Measurements from ENCODE around the gene TRAPPC12. TPM values are rescaled to one million over a fixed set of nuclear protein-coding genes. Genes with fewer than 3 reads are reported as not detected.
A peak's percentile ranks its signal among the peaks of the same experiment; 100 is the strongest.
"Not testable (repeated sequence)": the region's sequence is repeated elsewhere in the genome, so short reads cannot be mapped to it uniquely, and the experiment has no call there.

Gene TRAPPC12
- total RNA-seq, 1 donor from 2014 or later, result 51.9 TPM

GRCh38 chr2:3368261-3368722 is 11.2 kb upstream of the TRAPPC12 start:
- DNase-seq (ENCODE audit: low spot score) (no peak), ATAC-seq (no peak)

- not testable (repeated sequence) for DNase-seq (ENCODE audit: low spot score); ATAC-seq
These were observed 9.9 kb upstream of the TRAPPC12 start for GRCh38 chr2:3369340-3370181.

- DNase-seq (ENCODE audit: low spot score), result no peak
- ATAC-seq, result no peak
These were observed 2.7 kb upstream of the TRAPPC12 start for GRCh38 chr2:3376821-3377220.

GRCh38 chr2:3377279-3377611 is 2.2 kb upstream of the TRAPPC12 start:
- ATAC-seq (peak; percentile 2), DNase-seq (ENCODE audit: low spot score) (no peak)

- peak; percentile 99 for DNase-seq (ENCODE audit: low spot score)
- peak; percentile 78 for ATAC-seq
These were observed 1.7 kb upstream of the TRAPPC12 start, which contains the start of gene EIPR1 for GRCh38 chr2:3377612-3378432. Gene EIPR1, minus strand, starts transcription at chr2:3377818. Its CDS starts 129 bp downstream, at chr2:3377689.

GRCh38 chr2:3379339-3379646 is 201 bp upstream of the TRAPPC12 start:
- ATAC-seq (no peak), DNase-seq (ENCODE audit: low spot score) (no peak)

- DNase-seq (ENCODE audit: low spot score) (no peak), ATAC-seq (no peak)
These were observed 7.0 kb downstream of the TRAPPC12 start for GRCh38 chr2:3386448-3386958.

GRCh38 chr2:3387011-3387410 is 7.5 kb downstream of the TRAPPC12 start:
- DNase-seq (ENCODE audit: low spot score) (no peak), ATAC-seq (no peak)

GRCh38 chr2:3387644-3388411 is 8.3 kb downstream of the TRAPPC12 start:
- ATAC-seq, result no peak
- no peak for DNase-seq (ENCODE audit: low spot score)

- no peak for DNase-seq (ENCODE audit: low spot score)
- no peak for ATAC-seq
These were observed 8.9 kb downstream of the TRAPPC12 start for GRCh38 chr2:3388412-3388738.

GRCh38 chr2:3389193-3389592 is 9.7 kb downstream of the TRAPPC12 start:
- DNase-seq (ENCODE audit: low spot score), result no peak

GRCh38 chr2:3390041-3390440 is 10.5 kb downstream of the TRAPPC12 start:
- DNase-seq (ENCODE audit: low spot score), result no peak
- ATAC-seq, result no peak

More at GRCh38 chr2:3389193-3389592, 9.7 kb downstream of the TRAPPC12 start:
- ATAC-seq, result no peak

GRCh38 chr2:3392216-3392615 is 12.7 kb downstream of the TRAPPC12 start:
- DNase-seq (ENCODE audit: low spot score), result no peak
- ATAC-seq, result no peak

- ATAC-seq (no peak), DNase-seq (ENCODE audit: low spot score) (no peak)
These were observed 17.5 kb downstream of the TRAPPC12 start for GRCh38 chr2:3396920-3397559.

- DNase-seq (ENCODE audit: low spot score), result no peak
- no peak for ATAC-seq
These were observed 19.4 kb downstream of the TRAPPC12 start for GRCh38 chr2:3398857-3399256.

GRCh38 chr2:3399381-3399780 is 19.9 kb downstream of the TRAPPC12 start:
- no peak for ATAC-seq
- no peak for DNase-seq (ENCODE audit: low spot score)

GRCh38 chr2:3399829-3400228 is 20.3 kb downstream of the TRAPPC12 start:
- ATAC-seq (peak; percentile 36), DNase-seq (ENCODE audit: low spot score) (no peak)

GRCh38 chr2:3403587-3404334 is 24.3 kb downstream of the TRAPPC12 start:
- DNase-seq (ENCODE audit: low spot score) (no peak), ATAC-seq (no peak)

GRCh38 chr2:3404349-3404894 is 24.9 kb downstream of the TRAPPC12 start:
- no peak for ATAC-seq
- DNase-seq (ENCODE audit: low spot score), result no peak

- ATAC-seq (no peak), DNase-seq (ENCODE audit: low spot score) (no peak)
These were observed 25.8 kb downstream of the TRAPPC12 start for GRCh38 chr2:3405307-3405706.

All from left lobe of liver (tissue), 2 donors.